DND-41 (cell line): ENCODE data around the gene ST8SIA2.

ENCODE experiments used
- ATAC-seq: fragments of 200-7000 bp; cut with Tn5 transposase; 3 replicates; pipeline ENCODE4 v1.9.1; 2021; ENCODE audit warnings: low read depth; ENCODE audit not compliant: insufficient read depth
- DNase-seq: peaks from one replicate; pipeline ENCODE4 v3.0.0-alpha.2; 2020
- H2AFZ ChIP-seq: 2 replicates; pipeline ENCODE4 v1.6.0; 2012; ENCODE audit warnings: low read depth, low read length
- H3K27ac ChIP-seq: 2 replicates; pipeline ENCODE4 v1.5.1; 2012; ENCODE audit warnings: low read length, inconsistent platforms
- H3K27me3 ChIP-seq: fragments of 200-600 bp; sonication (generic); 2 replicates; pipeline ENCODE4 v1.6.0; 2012; ENCODE audit warnings: low read length, mild to moderate bottlenecking, inconsistent platforms; ENCODE audit not compliant: insufficient read depth, poor library complexity
- H3K36me3 ChIP-seq: 2 replicates; pipeline ENCODE4 v1.5.1; 2012; ENCODE audit warnings: low read length, inconsistent platforms; ENCODE audit not compliant: insufficient read depth
- H3K4me1 ChIP-seq: 2 replicates; pipeline ENCODE4 v1.5.1; 2012; ENCODE audit warnings: mild to moderate bottlenecking, low read length; ENCODE audit not compliant: insufficient read depth
- H3K4me2 ChIP-seq: 2 replicates; pipeline ENCODE4 v1.6.0; 2012; ENCODE audit warnings: mild to moderate bottlenecking, moderate library complexity, low read length, inconsistent platforms; ENCODE audit not compliant: insufficient read depth
- H3K4me3 ChIP-seq, 2 experiments: fragments of 200-600 bp in 1 of 2; shearing (Covaris generic) in 1 of 2; 2 replicates each; pipeline ENCODE4 v1.5.1; 2012 to 2016; ENCODE audit warnings: inconsistent platforms in 2 of 2, low read length in 2 of 2, mild to moderate bottlenecking in 2 of 2, low read depth in 1 of 2, moderate library complexity in 1 of 2
- H3K79me2 ChIP-seq: 2 replicates; pipeline ENCODE4 v1.6.0; 2012; ENCODE audit warnings: low read length, inconsistent platforms; ENCODE audit not compliant: insufficient read depth
- H3K9ac ChIP-seq: 2 replicates; pipeline ENCODE4 v1.6.0; 2012; ENCODE audit warnings: low read depth, mild to moderate bottlenecking, inconsistent platforms, low read length, moderate library complexity
- H3K9me3 ChIP-seq: 2 replicates; pipeline ENCODE4 v1.5.1; 2012; ENCODE audit warnings: low read length, moderate library complexity, mild to moderate bottlenecking, inconsistent platforms; ENCODE audit not compliant: insufficient read depth, severe bottlenecking
- H4K20me1 ChIP-seq: 2 replicates; pipeline ENCODE4 v1.6.0; 2012; ENCODE audit warnings: low read length; ENCODE audit not compliant: insufficient read depth
- EZH2 ChIP-seq: IDR thresholded peaks from 3 replicates; pipeline ENCODE4 v1.6.1; 2012; ENCODE audit warnings: borderline replicate concordance, low read depth, mild to moderate bottlenecking, moderate library complexity, low read length, inconsistent platforms; ENCODE audit not compliant: severe bottlenecking
- TF ChIP-seq, protein P1 (sequence below): IDR thresholded peaks from 2 replicates; pipeline ENCODE4 v1.5.1; 2012; ENCODE audit warnings: borderline replicate concordance, low read length, moderate library complexity, mild to moderate bottlenecking; ENCODE audit not compliant: poor library complexity, severe bottlenecking; ENCODE audit errors: extremely low read depth

Gene ST8SIA2

DNA sequence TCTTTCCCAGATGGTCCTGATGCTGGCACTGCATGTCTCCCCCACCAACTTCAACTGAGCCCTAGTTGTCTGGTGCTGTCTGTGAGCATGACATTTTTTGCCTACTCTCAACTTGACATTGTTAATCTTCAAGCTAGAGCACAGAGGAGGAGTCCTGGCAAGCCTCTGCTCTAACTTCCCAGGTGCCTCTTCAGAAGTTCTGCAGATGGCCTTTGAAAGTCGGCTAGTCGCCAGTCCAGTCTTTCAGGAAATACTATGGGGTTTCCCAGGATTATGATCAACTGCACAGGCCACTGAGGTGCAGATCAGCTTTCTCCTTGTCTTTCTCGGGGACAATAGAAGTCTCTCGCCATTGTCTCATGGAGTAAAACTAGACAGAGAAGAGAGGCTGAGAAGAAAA lies 86.7 kb downstream of the ST8SIA2 start:
- no peak overlapping the region for H2AFZ ChIP-seq
- ATAC-seq (no peak), DNase-seq (no peak)
- no peaks in the 10 kb centered on the region for H4K20me1 ChIP-seq
- no peaks in the 10 kb centered on the region for H3K9me3 ChIP-seq
- no peak overlapping the region for H3K4me3 ChIP-seq
- H3K4me1 ChIP-seq: no peaks in the 10 kb centered on the region
- peaks cover 5% of the 10 kb centered on the region for H3K27me3 ChIP-seq
- no peaks in the 10 kb centered on the region for H3K79me2 ChIP-seq
- H3K27ac ChIP-seq: no peak overlapping the region
- H3K36me3 ChIP-seq: no peaks in the 10 kb centered on the region
- TF ChIP-seq, protein P1, sequence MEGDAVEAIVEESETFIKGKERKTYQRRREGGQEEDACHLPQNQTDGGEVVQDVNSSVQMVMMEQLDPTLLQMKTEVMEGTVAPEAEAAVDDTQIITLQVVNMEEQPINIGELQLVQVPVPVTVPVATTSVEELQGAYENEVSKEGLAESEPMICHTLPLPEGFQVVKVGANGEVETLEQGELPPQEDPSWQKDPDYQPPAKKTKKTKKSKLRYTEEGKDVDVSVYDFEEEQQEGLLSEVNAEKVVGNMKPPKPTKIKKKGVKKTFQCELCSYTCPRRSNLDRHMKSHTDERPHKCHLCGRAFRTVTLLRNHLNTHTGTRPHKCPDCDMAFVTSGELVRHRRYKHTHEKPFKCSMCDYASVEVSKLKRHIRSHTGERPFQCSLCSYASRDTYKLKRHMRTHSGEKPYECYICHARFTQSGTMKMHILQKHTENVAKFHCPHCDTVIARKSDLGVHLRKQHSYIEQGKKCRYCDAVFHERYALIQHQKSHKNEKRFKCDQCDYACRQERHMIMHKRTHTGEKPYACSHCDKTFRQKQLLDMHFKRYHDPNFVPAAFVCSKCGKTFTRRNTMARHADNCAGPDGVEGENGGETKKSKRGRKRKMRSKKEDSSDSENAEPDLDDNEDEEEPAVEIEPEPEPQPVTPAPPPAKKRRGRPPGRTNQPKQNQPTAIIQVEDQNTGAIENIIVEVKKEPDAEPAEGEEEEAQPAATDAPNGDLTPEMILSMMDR: no peak
- no peak for TF ChIP-seq EZH2
- H3K4me2 ChIP-seq: no peak overlapping the region
- H3K9ac ChIP-seq: no peak overlapping the region

DNA sequence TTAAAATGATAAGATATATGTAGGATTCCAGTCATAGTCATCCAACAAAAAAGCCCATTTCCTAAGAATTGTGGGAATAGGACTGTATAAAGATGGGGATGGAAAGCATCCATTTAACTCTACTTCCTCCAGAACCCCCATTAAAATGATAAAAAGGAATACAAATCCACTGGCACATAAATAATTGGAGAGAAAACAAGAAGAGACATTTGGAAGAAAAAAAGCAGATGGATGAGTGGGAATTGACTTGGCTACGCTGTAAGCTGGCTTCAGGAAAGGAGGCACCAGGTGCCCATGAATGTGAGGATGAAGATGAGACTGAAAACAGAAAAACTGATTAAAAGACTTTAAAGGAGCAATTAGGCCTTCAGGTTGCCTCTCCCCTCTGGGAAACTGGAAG lies 91.8 kb downstream of the ST8SIA2 start:
- Histone ChIP-seq H3K36me3 (no peaks in the 10 kb centered on the region), H3K9ac (no peak overlapping the region), H3K79me2 (no peaks in the 10 kb centered on the region), H2AFZ (no peak overlapping the region), H3K27ac (no peak overlapping the region), H4K20me1 (no peaks in the 10 kb centered on the region), H3K4me3 (no peak overlapping the region), H3K4me1 (no peaks in the 10 kb centered on the region), H3K9me3 (peaks cover 4% of the 10 kb centered on the region), H3K4me2 (no peak overlapping the region), H3K27me3 (no peaks in the 10 kb centered on the region)
- no peak for TF ChIP-seq EZH2
- TF ChIP-seq, protein P1: no peak
- ATAC-seq (no peak), DNase-seq (no peak)

DNA sequence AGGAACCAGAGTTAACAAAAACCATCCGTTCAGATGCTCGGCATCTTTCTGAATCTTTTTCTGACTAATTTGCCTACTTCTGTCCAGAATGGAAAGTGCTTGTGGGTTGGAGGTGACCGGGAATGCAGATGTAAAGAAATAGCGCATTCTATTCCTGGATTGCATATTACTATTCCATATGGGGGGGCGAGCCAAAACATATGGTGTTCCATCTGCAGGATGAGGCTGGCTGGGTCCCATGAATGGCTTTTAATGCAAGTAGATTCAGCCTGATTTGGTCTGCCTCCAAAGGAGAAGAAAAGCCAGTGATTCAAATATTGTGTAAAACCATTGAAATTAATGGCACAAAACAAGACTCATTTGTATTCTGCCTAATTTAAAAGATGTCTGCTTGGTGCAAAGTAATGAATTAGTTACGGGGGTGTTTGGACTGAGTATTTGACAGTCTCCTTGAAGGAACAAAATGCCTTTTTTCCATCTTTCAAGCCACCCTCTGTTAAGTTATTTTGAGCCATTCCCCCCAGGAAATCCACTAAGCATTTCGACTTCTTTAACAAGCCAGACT lies 99.0 kb downstream of the ST8SIA2 start:
- Histone ChIP-seq H3K27me3 (peaks cover 8% of the 10 kb centered on the region), H4K20me1 (no peaks in the 10 kb centered on the region), H3K4me1 (no peaks in the 10 kb centered on the region), H3K4me3 (no peak overlapping the region), H3K79me2 (no peaks in the 10 kb centered on the region), H2AFZ (no peak overlapping the region), H3K9me3 (peaks cover 4% of the 10 kb centered on the region), H3K9ac (no peak overlapping the region), H3K27ac (no peak overlapping the region), H3K36me3 (no peaks in the 10 kb centered on the region), H3K4me2 (no peak overlapping the region)
- no peak for ATAC-seq
- TF ChIP-seq EZH2: no peak
- TF ChIP-seq, protein P1: no peak
- DNase-seq: no peak

DNA sequence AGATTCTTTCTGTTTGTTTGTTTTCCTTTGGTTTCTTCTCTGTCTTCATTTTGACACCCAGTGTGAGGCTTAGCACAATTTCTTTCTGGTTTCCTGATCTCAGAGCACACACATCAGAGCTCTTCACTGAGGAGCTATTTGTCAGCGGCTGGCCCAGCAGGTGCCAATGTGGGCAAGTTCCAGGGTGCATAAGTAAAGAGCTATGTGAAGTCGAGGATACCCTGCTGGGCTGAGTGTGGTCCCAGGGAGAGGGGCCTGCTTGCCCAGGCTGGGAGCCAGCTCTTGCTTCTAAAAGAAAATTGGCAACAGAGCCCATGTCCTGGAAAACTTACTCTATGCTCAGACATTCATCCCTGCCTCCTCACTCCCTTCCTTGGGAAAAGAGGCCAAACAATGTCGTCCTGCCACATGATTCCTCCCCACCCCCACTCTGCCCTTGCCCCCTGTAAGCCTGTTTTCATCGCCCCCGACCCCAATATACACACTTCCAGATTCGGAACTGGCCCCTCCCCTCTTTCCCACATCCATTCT lies 101.2 kb downstream of the ST8SIA2 start:
- Histone ChIP-seq H3K4me3 (no peak overlapping the region), H2AFZ (no peak overlapping the region), H4K20me1 (no peaks in the 10 kb centered on the region), H3K79me2 (no peaks in the 10 kb centered on the region), H3K27ac (no peak overlapping the region), H3K4me1 (no peaks in the 10 kb centered on the region), H3K36me3 (no peaks in the 10 kb centered on the region), H3K9ac (no peak overlapping the region), H3K27me3 (peaks cover 8% of the 10 kb centered on the region), H3K9me3 (peaks cover under 1% of the 10 kb centered on the region), H3K4me2 (no peak overlapping the region)
- no peak for TF ChIP-seq EZH2
- TF ChIP-seq, protein P1: no peak
- DNase-seq (no peak), ATAC-seq (no peak)
